Smooth muscle cell (in vitro differentiated cells): ENCODE results near the gene CD244. TPM values are rescaled to one million over a fixed set of nuclear protein-coding genes. Genes with fewer than 3 reads are reported as not detected.
"Not testable (repeated sequence)": the region's sequence is repeated elsewhere in the genome, so short reads cannot be mapped to it uniquely, and the experiment has no call there.

Source experiments
- DNase-seq: peaks from one replicate; lab custom pipeline; 2025; ENCODE audit not compliant: unreplicated experiment; lab: John Stamatoyannopoulos, UW
- H2AFZ ChIP-seq: fragments of 200-600 bp; sonication (generic); 2 replicates; pipeline ENCODE4 v1.6.0; 2016; ENCODE audit warnings: antibody characterized with exemption, low read depth, mild to moderate bottlenecking
- H3F3A ChIP-seq: fragments of 200-600 bp; sonication (generic); 2 replicates; pipeline ENCODE4 v1.6.0; 2017; ENCODE audit warnings: antibody characterized with exemption, low read depth
- H3K27ac ChIP-seq: fragments of 200-600 bp; sonication (generic); 2 replicates; pipeline ENCODE4 v1.5.1; 2016; ENCODE audit warnings: low read depth, mild to moderate bottlenecking
- H3K27me3 ChIP-seq: fragments of 200-600 bp; sonication (generic); 2 replicates; pipeline ENCODE4 v1.6.1; 2016; ENCODE audit warnings: low read depth, mild to moderate bottlenecking
- H3K36me3 ChIP-seq: fragments of 200-600 bp; sonication (generic); 2 replicates; pipeline ENCODE4 v1.5.1; 2016; ENCODE audit warnings: low read depth
- H3K4me1 ChIP-seq: fragments of 200-600 bp; sonication (generic); 2 replicates; pipeline ENCODE4 v1.5.1; 2016; ENCODE audit warnings: low read depth
- H3K4me2 ChIP-seq: fragments of 200-600 bp; sonication (generic); 2 replicates; pipeline ENCODE4 v1.6.0; 2016; ENCODE audit warnings: mild to moderate bottlenecking
- H3K4me3 ChIP-seq: fragments of 200-600 bp; sonication (generic); 2 replicates; pipeline ENCODE4 v1.5.1; 2016; ENCODE audit warnings: mild to moderate bottlenecking
- H3K79me2 ChIP-seq: fragments of 200-600 bp; sonication (generic); 2 replicates; pipeline ENCODE4 v1.6.0; 2016; ENCODE audit warnings: low read depth, mild to moderate bottlenecking
- H3K9ac ChIP-seq: fragments of 200-600 bp; sonication (generic); 2 replicates; pipeline ENCODE4 v1.6.0; 2016; ENCODE audit warnings: low read depth
- H3K9me3 ChIP-seq: fragments of 200-600 bp; sonication (generic); replicated peaks from 2 replicates; pipeline ENCODE4 v1.5.1; 2016; ENCODE audit warnings: low read depth
- H4K20me1 ChIP-seq: fragments of 200-600 bp; sonication (generic); 2 replicates; pipeline ENCODE4 v1.6.0; 2016; ENCODE audit warnings: low read depth
- WGBS: methylation state at CpG from one replicate; pipeline ENCODE4 v1.1.7; 2016; ENCODE audit warnings: low lambda C conversion rate; 5-methylcytosine and 5-hydroxymethylcytosine counted together
- polyA plus RNA-seq: library from polyadenylated mRNA; unstranded; fragments of >200 nt; fragmentation: Nextera tagmentation; extraction: Ambion mirVana; gene quantifications from 2 replicates; pipeline ENCODE4 v1.2.1, GENCODE V29; 2016
- total RNA-seq: library from RNA; depleted of rRNA; stranded (reverse); fragments of >200 nt; gene quantifications from 2 replicates; pipeline ENCODE4 v1.2.3, GENCODE V29; 2014
- TF ChIP-seq, protein P1 (sequence below): fragments of 200-600 bp; sonication (generic); IDR thresholded peaks from 2 replicates; pipeline ENCODE4 v1.5.1; 2017; ENCODE audit warnings: borderline replicate concordance, mild to moderate bottlenecking, antibody characterized with exemption; ENCODE audit not compliant: insufficient read depth, poor library complexity, severe bottlenecking

Gene CD244
- total and polyA plus RNA-seq, 2 experiments from 2014 or later, result 0.99 TPM; not detected in 1

DNA sequence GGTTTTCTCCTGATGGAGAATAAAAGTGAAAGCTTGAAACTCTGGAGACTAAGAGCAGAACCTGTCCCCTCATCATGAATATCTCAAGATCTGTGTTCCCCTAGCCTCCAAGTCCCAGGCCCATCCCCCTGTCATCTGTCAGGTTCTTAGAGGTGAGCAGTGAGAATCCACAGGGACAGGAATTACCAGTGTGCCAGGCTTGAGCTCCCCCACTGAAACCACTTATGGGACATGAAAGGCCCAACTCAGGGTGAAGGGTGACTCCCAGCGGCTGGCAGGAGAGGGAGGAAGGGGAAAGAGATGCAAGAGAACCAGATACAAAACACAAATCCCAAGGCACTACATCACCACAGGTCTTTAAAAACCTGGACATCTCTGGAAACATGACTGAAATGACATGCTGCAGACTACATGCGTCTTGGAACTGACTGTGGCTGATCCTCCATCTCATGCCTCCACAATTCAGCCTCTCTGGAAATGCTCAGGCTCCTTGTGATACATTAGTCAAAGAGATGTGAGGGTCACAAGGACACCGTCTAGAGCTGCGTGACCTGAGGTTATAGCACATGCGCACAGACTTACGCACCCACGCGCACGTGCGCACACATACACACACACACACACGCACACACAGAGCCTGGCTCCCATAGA is 73.5 kb downstream of the CD244 start:
- H3K4me3 ChIP-seq, result no peak overlapping the region
- no peaks in the 10 kb centered on the region for H3F3A ChIP-seq
- H2AFZ ChIP-seq, result no peak overlapping the region
- no peak for DNase-seq
- H3K9ac ChIP-seq, result no peak overlapping the region
- no peaks in the 10 kb centered on the region for H3K27me3 ChIP-seq
- TF ChIP-seq, protein P1, sequence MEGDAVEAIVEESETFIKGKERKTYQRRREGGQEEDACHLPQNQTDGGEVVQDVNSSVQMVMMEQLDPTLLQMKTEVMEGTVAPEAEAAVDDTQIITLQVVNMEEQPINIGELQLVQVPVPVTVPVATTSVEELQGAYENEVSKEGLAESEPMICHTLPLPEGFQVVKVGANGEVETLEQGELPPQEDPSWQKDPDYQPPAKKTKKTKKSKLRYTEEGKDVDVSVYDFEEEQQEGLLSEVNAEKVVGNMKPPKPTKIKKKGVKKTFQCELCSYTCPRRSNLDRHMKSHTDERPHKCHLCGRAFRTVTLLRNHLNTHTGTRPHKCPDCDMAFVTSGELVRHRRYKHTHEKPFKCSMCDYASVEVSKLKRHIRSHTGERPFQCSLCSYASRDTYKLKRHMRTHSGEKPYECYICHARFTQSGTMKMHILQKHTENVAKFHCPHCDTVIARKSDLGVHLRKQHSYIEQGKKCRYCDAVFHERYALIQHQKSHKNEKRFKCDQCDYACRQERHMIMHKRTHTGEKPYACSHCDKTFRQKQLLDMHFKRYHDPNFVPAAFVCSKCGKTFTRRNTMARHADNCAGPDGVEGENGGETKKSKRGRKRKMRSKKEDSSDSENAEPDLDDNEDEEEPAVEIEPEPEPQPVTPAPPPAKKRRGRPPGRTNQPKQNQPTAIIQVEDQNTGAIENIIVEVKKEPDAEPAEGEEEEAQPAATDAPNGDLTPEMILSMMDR, result no peak
- 93% methylated on average over 11 of the region's 11 CpGs for WGBS
- H3K79me2 ChIP-seq, result no peaks in the 10 kb centered on the region
- no peaks in the 10 kb centered on the region for H3K36me3 ChIP-seq
- H3K4me2 ChIP-seq, result no peak overlapping the region
- no peak overlapping the region for H3K27ac ChIP-seq
- no peaks in the 10 kb centered on the region for H3K4me1 ChIP-seq
- H4K20me1 ChIP-seq, result no peaks in the 10 kb centered on the region
- no peaks in the 10 kb centered on the region for H3K9me3 ChIP-seq

DNA sequence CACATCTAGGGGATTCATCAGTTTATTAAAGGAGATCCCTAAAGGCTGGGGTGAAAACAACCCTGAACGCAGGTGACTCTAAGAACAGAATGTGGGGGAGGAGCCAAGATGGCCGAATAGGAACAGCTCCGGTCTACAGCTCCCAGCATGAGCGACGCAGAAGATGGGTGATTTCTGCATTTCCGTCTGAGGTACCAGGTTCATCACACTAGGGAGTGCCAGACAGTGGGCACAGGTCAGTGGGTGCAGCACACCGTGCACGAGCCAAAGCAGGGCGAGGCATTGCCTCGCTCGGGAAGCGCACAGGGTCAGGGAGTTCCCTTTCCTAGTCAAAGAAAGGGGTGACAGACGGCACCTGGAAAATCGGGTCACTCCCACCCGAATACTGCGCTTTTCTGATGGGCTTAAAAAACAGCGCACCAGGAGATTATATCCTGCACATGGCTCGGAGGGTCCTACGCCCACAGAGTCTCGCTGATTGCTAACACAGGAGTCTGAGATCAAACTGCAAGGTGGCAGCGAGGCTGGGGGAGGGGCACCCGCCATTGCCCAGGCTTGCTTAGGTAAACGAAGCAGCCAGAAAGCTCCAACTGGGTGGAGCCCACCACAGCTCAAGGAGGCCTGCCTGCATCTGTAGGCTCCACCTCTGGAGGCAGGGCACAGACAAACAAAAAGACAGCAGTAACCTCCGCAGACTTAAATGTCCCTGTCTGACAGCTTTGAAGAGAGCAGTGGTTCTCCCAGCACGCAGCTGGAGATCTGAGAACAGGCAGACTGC is 79.5 kb downstream of the CD244 start:
- 91% methylated on average over 25 of the region's 25 CpGs for WGBS
- not testable (repeated sequence) for H3K4me1 ChIP-seq, H3K4me2 ChIP-seq, H3F3A ChIP-seq, H3K9ac ChIP-seq, H3K27me3 ChIP-seq, H3K79me2 ChIP-seq, H4K20me1 ChIP-seq, H3K36me3 ChIP-seq, H3K9me3 ChIP-seq, H2AFZ ChIP-seq, DNase-seq, H3K27ac ChIP-seq, H3K4me3 ChIP-seq

DNA sequence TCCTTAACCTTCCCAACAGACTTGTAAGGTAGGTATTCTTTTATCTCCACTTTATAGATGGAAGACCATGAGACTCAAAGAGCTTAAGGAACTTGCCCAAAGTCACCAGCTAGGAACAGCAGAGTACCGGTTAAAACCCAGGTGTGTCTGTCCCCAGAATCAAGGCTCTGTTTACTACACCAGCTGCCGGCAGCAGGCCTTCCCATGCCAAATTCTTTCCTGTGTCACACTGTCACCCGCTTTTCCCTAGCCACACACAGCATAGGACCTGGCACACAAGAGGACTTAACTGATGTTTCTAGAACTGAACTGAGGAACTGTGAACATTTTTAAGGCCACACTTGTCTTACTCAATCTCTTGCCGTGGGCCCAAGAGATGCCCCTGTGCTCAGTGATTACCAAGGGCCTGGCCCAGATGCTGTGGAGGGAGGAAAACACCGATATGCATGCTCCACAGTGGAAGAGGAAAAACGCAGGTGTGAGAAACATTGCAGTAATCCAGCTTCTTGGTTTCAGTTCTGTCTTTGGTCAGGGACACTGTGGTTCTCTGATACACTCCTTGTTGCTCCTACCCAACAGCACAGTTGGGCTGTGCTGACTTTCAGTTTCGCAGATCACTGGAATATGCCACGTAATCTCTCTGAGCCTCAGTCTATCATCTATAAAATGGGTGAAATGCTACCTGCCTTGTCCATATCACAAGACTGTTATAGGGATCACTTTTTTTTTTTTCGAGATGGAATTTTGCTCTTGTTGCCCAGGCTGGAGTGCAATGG is 80.6 kb downstream of the CD244 start:
- Histone ChIP-seq H3K79me2 (no peaks in the 10 kb centered on the region), H3K27me3 (no peaks in the 10 kb centered on the region), H3K27ac (no peak overlapping the region), H4K20me1 (no peaks in the 10 kb centered on the region), H2AFZ (no peak overlapping the region), H3K4me3 (no peak overlapping the region), H3K9me3 (no peaks in the 10 kb centered on the region), H3K9ac (no peak overlapping the region), H3K4me2 (no peak overlapping the region), H3K4me1 (no peaks in the 10 kb centered on the region), H3F3A (no peaks in the 10 kb centered on the region), H3K36me3 (no peaks in the 10 kb centered on the region)
- TF ChIP-seq, protein P1, result no peak
- DNase-seq, result no peak
- WGBS, result 92% methylated on average over 9 of the region's 9 CpGs

DNA sequence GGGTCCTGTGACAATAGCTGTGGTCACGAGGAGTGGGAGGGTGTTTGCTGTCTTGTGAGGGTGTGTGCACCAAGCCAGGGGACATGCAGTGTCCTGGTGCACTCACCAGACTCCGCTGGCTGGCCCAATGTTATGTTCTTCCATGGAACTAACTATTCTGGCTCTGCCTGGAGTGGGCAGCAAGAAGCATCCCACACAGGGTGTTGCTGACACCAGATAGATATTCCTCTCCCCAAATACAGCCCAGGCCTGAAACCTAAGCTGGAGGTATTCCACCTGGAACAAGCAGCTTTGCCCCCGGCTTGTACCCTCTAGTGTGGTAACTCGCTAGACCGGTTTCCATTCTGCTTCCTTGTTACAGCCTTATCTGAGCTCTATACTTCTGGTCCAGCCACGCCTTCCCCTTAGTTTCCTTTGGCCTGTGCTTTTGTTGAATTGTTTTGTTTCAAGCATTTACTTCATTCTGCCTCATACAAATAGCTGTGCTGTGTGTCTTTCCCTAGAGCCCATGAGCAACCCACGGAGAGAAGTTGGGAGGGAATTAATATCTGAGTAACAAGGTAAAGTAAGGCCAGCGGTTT is 81.4 kb downstream of the CD244 start:
- Histone ChIP-seq H3F3A (no peaks in the 10 kb centered on the region), H3K9ac (no peak overlapping the region), H2AFZ (no peak overlapping the region), H3K4me2 (no peak overlapping the region), H3K9me3 (no peaks in the 10 kb centered on the region), H3K4me1 (no peaks in the 10 kb centered on the region), H3K36me3 (no peaks in the 10 kb centered on the region), H3K79me2 (no peaks in the 10 kb centered on the region), H4K20me1 (no peaks in the 10 kb centered on the region), H3K27me3 (no peaks in the 10 kb centered on the region), H3K27ac (no peak overlapping the region), H3K4me3 (no peak overlapping the region)
- WGBS, result 74% methylated on average over 8 of the region's 8 CpGs
- DNase-seq, result no peak
- TF ChIP-seq, protein P1, result no peak
